ENCODE measurements around the gene ADH6. TPM values are rescaled to one million over a fixed set of nuclear protein-coding genes. Genes with fewer than 3 reads are reported as not detected.

ADH6 gene
- total RNA-seq, 1 donor from 2014 or later: not detected

DNA sequence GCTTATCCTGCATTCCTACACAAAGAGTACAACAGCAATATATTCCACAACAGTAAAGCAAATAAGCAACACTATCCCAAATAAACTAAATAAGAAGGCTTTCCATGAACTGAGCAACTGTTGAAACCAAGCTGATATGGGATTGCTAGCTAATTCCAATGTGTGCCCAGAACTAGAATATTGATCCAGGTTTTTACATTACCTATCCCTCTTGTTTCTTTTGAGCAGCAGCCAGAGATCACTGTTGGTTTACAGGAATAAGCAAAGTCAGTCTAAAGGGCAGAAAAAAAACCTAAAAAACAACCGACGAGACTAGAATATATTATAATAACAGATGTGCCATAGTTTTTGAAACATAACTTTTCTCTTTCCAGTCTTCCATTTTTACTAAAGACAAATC lies 52.5 kb downstream of the ADH6 start:
- no peaks in the 10 kb centered on the region for H3K36me3 Mint-ChIP-seq (ENCODE audit: low read depth)
- no peak overlapping the region for H3K27ac Mint-ChIP-seq
- no peak overlapping the region for H3K4me3 Mint-ChIP-seq
- no peaks in the 10 kb centered on the region for H3K27me3 Mint-ChIP-seq
- DNase-seq: no peak
- H3K9me3 Mint-ChIP-seq: peaks cover 16% of the 10 kb centered on the region
- intact Hi-C loops (cut with micrococcal nuclease): no loop called here
- H3K4me1 Mint-ChIP-seq: no peaks in the 10 kb centered on the region

DNA sequence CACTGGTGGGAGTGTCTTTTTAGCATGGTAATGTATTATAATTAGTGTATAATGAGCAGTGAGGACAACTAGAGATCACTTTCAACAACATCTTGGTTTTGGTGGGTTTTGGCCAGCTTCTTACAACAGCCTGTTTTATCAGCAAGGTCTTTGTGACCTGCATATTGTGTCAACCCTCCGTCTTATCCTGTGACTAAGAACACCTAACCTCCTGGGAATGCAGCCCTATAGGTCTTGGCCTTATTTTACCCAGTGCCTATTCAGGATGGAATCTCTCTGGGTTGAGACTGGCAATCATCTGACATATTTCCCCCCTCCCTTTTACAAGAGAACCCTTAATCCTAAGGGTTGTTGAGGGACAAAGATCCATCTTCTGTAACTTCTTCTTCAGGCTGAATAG lies 53.1 kb downstream of the ADH6 start:
- no peak overlapping the region for H3K27ac Mint-ChIP-seq
- no peaks in the 10 kb centered on the region for H3K36me3 Mint-ChIP-seq (ENCODE audit: low read depth)
- no peaks in the 10 kb centered on the region for H3K27me3 Mint-ChIP-seq
- H3K9me3 Mint-ChIP-seq: peaks cover 16% of the 10 kb centered on the region
- DNase-seq: no peak
- intact Hi-C loops (cut with micrococcal nuclease): no loop called here
- no peak overlapping the region for H3K4me3 Mint-ChIP-seq
- H3K4me1 Mint-ChIP-seq: no peaks in the 10 kb centered on the region

DNA sequence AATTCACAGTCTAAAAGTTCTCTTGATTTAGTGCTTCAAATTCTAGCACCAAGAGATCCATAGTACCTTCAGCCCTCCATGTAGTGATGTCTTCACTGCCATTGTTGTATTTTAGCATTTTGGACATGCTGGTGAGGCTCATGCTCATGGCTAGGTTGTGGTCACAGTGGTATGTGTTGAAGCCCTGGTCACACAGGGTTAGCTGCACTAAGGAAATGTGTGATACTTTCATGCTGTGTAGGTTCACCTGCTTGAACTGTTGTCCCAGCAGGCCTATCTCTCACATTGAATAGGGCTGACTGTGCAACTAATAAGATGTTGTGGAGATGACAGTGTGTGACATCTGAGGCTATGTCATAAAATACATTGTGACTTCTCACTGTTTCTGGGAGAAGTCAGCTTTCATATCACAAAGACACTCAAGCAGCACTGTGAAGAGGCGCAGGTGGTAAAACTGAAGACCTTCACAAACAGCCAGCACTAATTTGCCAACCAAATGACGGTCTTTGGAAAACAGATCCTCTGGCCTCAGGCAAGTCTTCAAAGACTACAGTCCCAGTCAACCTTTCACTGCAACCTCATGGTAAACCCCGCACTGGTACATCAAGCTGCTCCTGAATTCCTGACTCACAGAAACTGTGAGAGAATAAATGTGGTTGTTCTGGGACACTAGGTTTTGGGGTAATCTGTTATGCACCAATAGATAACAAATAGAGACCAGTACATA lies 57.5 kb downstream of the ADH6 start:
- Mint-ChIP-seq H3K36me3 (ENCODE audit: low read depth) (no peaks in the 10 kb centered on the region), H3K4me3 (no peak overlapping the region), H3K27me3 (no peaks in the 10 kb centered on the region), H3K27ac (no peak overlapping the region), H3K4me1 (no peaks in the 10 kb centered on the region), H3K9me3 (peaks cover 2% of the 10 kb centered on the region)
- intact Hi-C loops (cut with micrococcal nuclease): no loop called here
- DNase-seq: no peak

DNA sequence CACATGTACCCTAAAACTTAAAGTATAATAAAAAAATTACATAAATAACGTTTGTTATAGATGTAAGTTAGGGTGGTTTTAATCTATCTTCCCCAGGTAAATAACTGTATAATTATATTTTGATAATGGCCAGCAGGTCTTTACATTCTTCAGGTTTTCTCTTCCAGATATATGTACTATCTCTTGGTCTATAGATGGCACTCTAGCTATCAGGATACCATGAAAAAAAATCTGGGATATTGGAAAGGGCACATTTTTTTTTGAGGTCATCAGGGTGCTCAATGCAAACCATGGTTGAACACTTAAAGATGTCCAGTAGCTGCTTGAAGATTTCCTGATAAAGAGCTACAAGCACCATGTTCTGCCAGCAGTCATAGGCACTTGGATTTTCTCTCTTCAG lies 59.3 kb downstream of the ADH6 start:
- Mint-ChIP-seq H3K27me3 (no peaks in the 10 kb centered on the region), H3K9me3 (no peaks in the 10 kb centered on the region), H3K4me1 (no peaks in the 10 kb centered on the region), H3K4me3 (no peak overlapping the region), H3K36me3 (ENCODE audit: low read depth) (no peaks in the 10 kb centered on the region), H3K27ac (no peak overlapping the region)
- intact Hi-C loops (cut with micrococcal nuclease): no loop called here
- no peak for DNase-seq

DNA sequence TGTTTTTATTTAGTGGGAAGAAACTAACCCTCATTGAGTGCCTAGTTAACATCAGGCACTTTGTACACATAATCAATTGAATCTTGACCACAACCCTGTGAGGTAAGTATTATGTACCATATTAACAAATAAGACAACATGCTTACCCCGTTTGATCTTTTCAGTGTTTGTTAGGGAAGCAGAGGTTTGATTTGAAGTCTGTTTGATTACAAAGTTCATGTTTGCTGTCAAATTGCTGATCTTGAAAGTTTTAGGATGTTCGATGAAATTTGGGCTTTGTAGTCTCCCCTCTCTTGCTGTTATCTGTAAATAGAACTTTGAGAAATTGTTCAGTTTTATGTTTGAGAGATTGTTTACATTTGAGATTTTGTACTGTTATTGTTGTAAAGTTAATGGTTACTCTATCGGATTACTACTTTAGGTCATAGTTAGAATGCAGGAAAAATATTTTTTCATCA lies 61.5 kb downstream of the ADH6 start:
- intact Hi-C loops (cut with micrococcal nuclease): no loop called here
- no peak for DNase-seq
- no peaks in the 10 kb centered on the region for H3K36me3 Mint-ChIP-seq (ENCODE audit: low read depth)
- H3K9me3 Mint-ChIP-seq: no peaks in the 10 kb centered on the region
- H3K27ac Mint-ChIP-seq: no peak overlapping the region
- no peaks in the 10 kb centered on the region for H3K27me3 Mint-ChIP-seq
- no peak overlapping the region for H3K4me3 Mint-ChIP-seq
- H3K4me1 Mint-ChIP-seq: no peaks in the 10 kb centered on the region

DNA sequence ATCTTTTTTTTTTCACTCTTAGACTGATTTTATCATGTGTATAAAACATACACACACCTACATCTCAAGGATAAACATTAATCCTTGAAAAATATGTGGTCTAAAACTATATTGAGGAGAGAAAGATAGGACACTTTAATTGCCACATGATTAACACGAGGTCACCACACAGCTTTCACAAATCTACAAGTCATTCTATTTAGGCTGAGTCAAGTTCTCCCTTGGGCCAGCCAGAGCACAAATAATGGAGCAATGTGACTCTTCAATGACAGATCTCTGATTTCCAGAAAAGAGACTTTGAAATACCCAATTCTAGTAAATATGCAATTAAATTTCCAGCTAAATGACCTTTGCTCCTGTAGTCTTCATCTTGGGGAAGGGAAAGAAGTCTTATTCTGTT lies 62.1 kb downstream of the ADH6 start:
- intact Hi-C loops (cut with micrococcal nuclease): no loop called here
- Mint-ChIP-seq H3K27ac (no peak overlapping the region), H3K4me3 (no peak overlapping the region), H3K4me1 (no peaks in the 10 kb centered on the region), H3K27me3 (no peaks in the 10 kb centered on the region), H3K9me3 (no peaks in the 10 kb centered on the region), H3K36me3 (ENCODE audit: low read depth) (no peaks in the 10 kb centered on the region)
- DNase-seq: no peak

DNA sequence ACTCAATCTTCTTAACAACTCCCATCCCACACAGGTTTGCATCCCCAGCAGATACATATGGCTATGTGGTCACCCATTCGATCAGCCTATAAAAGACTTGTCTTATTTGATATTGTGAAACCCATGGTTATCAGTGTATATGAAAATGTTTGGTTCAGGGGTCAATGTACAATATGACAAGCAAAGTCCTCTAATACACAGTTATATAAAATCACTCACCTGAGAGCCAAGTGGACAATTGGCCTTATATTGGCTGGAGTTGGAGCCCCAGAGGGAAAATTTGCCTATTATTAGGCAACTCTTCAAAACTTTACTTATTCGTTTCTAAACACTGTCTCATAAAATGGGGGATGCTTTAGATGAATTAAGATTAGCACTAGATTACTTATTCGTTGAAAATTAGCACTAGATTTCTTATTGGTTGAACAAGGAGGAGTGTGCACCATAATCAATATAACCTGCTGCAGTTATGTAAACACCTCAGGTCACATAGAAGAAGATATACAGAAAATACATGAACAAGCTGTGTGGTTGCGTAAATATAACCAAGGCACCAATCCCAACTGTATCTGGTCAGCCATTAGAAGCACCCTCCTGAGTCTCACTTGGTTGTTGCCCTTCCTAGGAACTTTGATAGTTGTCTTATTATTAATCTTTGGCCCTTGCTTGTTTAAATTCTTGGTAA lies 64.2 kb downstream of the ADH6 start:
- H3K36me3 Mint-ChIP-seq (ENCODE audit: low read depth): no peaks in the 10 kb centered on the region
- intact Hi-C loops (cut with micrococcal nuclease): no loop called here
- H3K4me1 Mint-ChIP-seq: no peaks in the 10 kb centered on the region
- no peak overlapping the region for H3K27ac Mint-ChIP-seq
- H3K9me3 Mint-ChIP-seq: peaks cover 3% of the 10 kb centered on the region
- peaks cover 2% of the 10 kb centered on the region for H3K27me3 Mint-ChIP-seq
- no peak for DNase-seq
- no peak overlapping the region for H3K4me3 Mint-ChIP-seq

Other genes starting within 250 kb of the ADH6 start
- gene METAP1, start 223.5 kb downstream of the ADH6 start, total RNA-seq: 61.2 and 63.3 TPM in 2 replicates
- 82.6 and 85.3 TPM in 2 replicates for gene ADH5, start 130.5 kb downstream of the ADH6 start, total RNA-seq
- gene ADH4, start 74.9 kb downstream of the ADH6 start, total RNA-seq: not detected in 2 replicates
- gene ADH1A, start 71.7 kb upstream of the ADH6 start, total RNA-seq: not detected in 2 replicates
- not detected in 2 replicates for gene ADH1B, start 102.2 kb upstream of the ADH6 start, total RNA-seq
- not detected in 2 replicates for gene ADH1C, start 133.5 kb upstream of the ADH6 start, total RNA-seq
- gene ADH7, start 216.1 kb upstream of the ADH6 start, total RNA-seq: not detected in 2 replicates